ENCODE results near the gene CTNNA2. TPM values are rescaled to one million over a fixed set of nuclear protein-coding genes. Genes with fewer than 3 reads are reported as not detected.

The CTNNA2 gene
- total RNA-seq, 2 donors from 2014 or later = 0.17 to 0.88 TPM

- TF ChIP-seq CTCF (IDR thresholded peaks at IDR 0.05) = no peak
- no peak overlapping the region for H3K27ac ChIP-seq
- no peak for DNase-seq
These were observed 1018.5 kb downstream of the CTNNA2 start for GRCh38 chr2:80531319-80531718.

GRCh38 chr2:80545420-80546210, 1032.8 kb downstream of the CTNNA2 start:
- Histone ChIP-seq H3K4me1 (no peaks in the 10 kb centered on the region), H3K27me3 (no peaks in the 10 kb centered on the region), H3K9ac (ENCODE audit: low read depth in 2 of 2, low read length in 2 of 2) (no peak overlapping the region), H3K9me3 (no peaks in the 10 kb centered on the region), H3K4me3 (no peak overlapping the region), H3K27ac (no peak overlapping the region), H3K36me3 (no peaks in the 10 kb centered on the region)
- no peak for DNase-seq
- intact Hi-C loops (cut with DNase I) = no loop called here
- no peak for TF ChIP-seq CTCF (IDR thresholded peaks at IDR 0.05)

More at GRCh38 chr2:80531319-80531718, 1018.5 kb downstream of the CTNNA2 start:
- intact Hi-C loops (cut with DNase I) = no loop called here
- H3K4me1 ChIP-seq = no peaks in the 10 kb centered on the region
- no peaks in the 10 kb centered on the region for H3K9me3 ChIP-seq
- no peaks in the 10 kb centered on the region for H3K27me3 ChIP-seq
- no peaks in the 10 kb centered on the region for H3K36me3 ChIP-seq
- no peak overlapping the region for H3K9ac ChIP-seq (ENCODE audit: low read depth in 2 of 2, low read length in 2 of 2)
- H3K4me3 ChIP-seq = no peak overlapping the region

- Histone ChIP-seq H3K4me3 (no peak overlapping the region), H3K9me3 (no peaks in the 10 kb centered on the region), H3K9ac (ENCODE audit: low read depth in 2 of 2, low read length in 2 of 2) (no peak overlapping the region), H3K27ac (no peak overlapping the region), H3K36me3 (no peaks in the 10 kb centered on the region), H3K27me3 (no peaks in the 10 kb centered on the region), H3K4me1 (no peaks in the 10 kb centered on the region)
- DNase-seq = no peak
- intact Hi-C loops (cut with DNase I) = no loop called here
- no peak for TF ChIP-seq CTCF (IDR thresholded peaks at IDR 0.05)
These were observed 1033.9 kb downstream of the CTNNA2 start for GRCh38 chr2:80546766-80547165.

GRCh38 chr2:80547344-80547743, 1034.5 kb downstream of the CTNNA2 start:
- TF ChIP-seq CTCF (IDR thresholded peaks at IDR 0.05) = no peak
- no peak for DNase-seq

GRCh38 chr2:80548469-80548868, 1035.6 kb downstream of the CTNNA2 start:
- DNase-seq = no peak
- H3K9ac ChIP-seq (ENCODE audit: low read depth in 2 of 2, low read length in 2 of 2) = no peak overlapping the region
- H3K4me1 ChIP-seq = no peaks in the 10 kb centered on the region
- no peak overlapping the region for H3K27ac ChIP-seq
- H3K4me3 ChIP-seq = no peak overlapping the region
- TF ChIP-seq CTCF (IDR thresholded peaks at IDR 0.05) = no peak
- H3K27me3 ChIP-seq = no peaks in the 10 kb centered on the region
- no peaks in the 10 kb centered on the region for H3K9me3 ChIP-seq
- intact Hi-C loops (cut with DNase I) = no loop called here
- H3K36me3 ChIP-seq = no peaks in the 10 kb centered on the region

More at GRCh38 chr2:80547344-80547743, 1034.5 kb downstream of the CTNNA2 start:
- Histone ChIP-seq H3K4me3 (no peak overlapping the region), H3K27ac (no peak overlapping the region), H3K4me1 (no peaks in the 10 kb centered on the region), H3K9me3 (no peaks in the 10 kb centered on the region), H3K36me3 (no peaks in the 10 kb centered on the region), H3K27me3 (no peaks in the 10 kb centered on the region), H3K9ac (ENCODE audit: low read depth in 2 of 2, low read length in 2 of 2) (no peak overlapping the region)
- intact Hi-C loops (cut with DNase I) = no loop called here

All from colonic mucosa (tissue), 4 donors.